T-helper 1 cell (primary cell): ENCODE measurements around the gene TRIM65.

Experiments
- DNase-seq, 5 donors: peaks; one replicate each; pipeline ENCODE4 v3.0.0-alpha.2; 2012 to 2020
- total RNA-seq, 4 donors: gene quantifications; one replicate each; lab custom pipeline; 2026; lab: John Stamatoyannopoulos, UW

TRIM65 gene
- total RNA-seq, result 27.7 to 37.9 (median 29.5) reads per million in 4 donors

GRCh38 chr17:75896415-75897159 lies at the start of gene TRIM65:
Gene TRIM65 (minus strand): TSS chr17:75896951. CDS start chr17:75896937, 14 bp downstream.
- peak; percentile 55 to 78 (median 61) for DNase-seq

GRCh38 chr17:75945211-75945610 lies 48.5 kb upstream of the TRIM65 start:
- DNase-seq, result no peak

GRCh38 chr17:75943491-75943890 lies 46.7 kb upstream of the TRIM65 start:
- no peak for DNase-seq

GRCh38 chr17:75942473-75942872 lies 45.7 kb upstream of the TRIM65 start:
- DNase-seq, result no peak

- no peak for DNase-seq
Observed at GRCh38 chr17:75941442-75941819, 44.7 kb upstream of the TRIM65 start.

GRCh38 chr17:75940727-75941441 lies 44.1 kb upstream of the TRIM65 start, which contains the start of gene FBF1:
Gene FBF1 (minus strand): TSS chr17:75941042. CDS start chr17:75938149, 2,893 bp downstream.
- DNase-seq, result peak; percentile 75 to 86 (median 84)

- no peak for DNase-seq
Observed at GRCh38 chr17:75937652-75938051, 40.9 kb upstream of the TRIM65 start.

- no peak for DNase-seq
Observed at GRCh38 chr17:75933808-75934207, 37.1 kb upstream of the TRIM65 start.

- DNase-seq, result no peak
Observed at GRCh38 chr17:75932852-75933251, 36.1 kb upstream of the TRIM65 start.

- no peak for DNase-seq
Observed at GRCh38 chr17:75931062-75931461, 34.3 kb upstream of the TRIM65 start.

- DNase-seq, result no peak
Observed at GRCh38 chr17:75927286-75927922, 30.7 kb upstream of the TRIM65 start.

- DNase-seq, result no peak
Observed at GRCh38 chr17:75926456-75926855, 29.7 kb upstream of the TRIM65 start.

GRCh38 chr17:75925912-75926311 lies 29.2 kb upstream of the TRIM65 start:
- no peak for DNase-seq

- no peak for DNase-seq
Observed at GRCh38 chr17:75925103-75925502, 28.4 kb upstream of the TRIM65 start.

GRCh38 chr17:75922963-75923874 lies 26.5 kb upstream of the TRIM65 start:
- DNase-seq, result no peak

- no peak for DNase-seq
Observed at GRCh38 chr17:75922173-75922961, 25.6 kb upstream of the TRIM65 start.

- DNase-seq, result no peak
Observed at GRCh38 chr17:75921596-75921995, 24.8 kb upstream of the TRIM65 start.

- no peak for DNase-seq
Observed at GRCh38 chr17:75920045-75920560, 23.4 kb upstream of the TRIM65 start.

- DNase-seq, result no peak
Observed at GRCh38 chr17:75919611-75920010, 22.9 kb upstream of the TRIM65 start.

GRCh38 chr17:75917917-75918445 lies 21.2 kb upstream of the TRIM65 start:
- DNase-seq, result no peak
